ENCODE data around the gene CFAP46. TPM values are rescaled to one million over a fixed set of nuclear protein-coding genes. Genes with fewer than 3 reads are reported as not detected.

CFAP46 gene
- total and polyA plus RNA-seq, 2 experiments from 2014 or later: 3.1 to 5.4 TPM

DNA sequence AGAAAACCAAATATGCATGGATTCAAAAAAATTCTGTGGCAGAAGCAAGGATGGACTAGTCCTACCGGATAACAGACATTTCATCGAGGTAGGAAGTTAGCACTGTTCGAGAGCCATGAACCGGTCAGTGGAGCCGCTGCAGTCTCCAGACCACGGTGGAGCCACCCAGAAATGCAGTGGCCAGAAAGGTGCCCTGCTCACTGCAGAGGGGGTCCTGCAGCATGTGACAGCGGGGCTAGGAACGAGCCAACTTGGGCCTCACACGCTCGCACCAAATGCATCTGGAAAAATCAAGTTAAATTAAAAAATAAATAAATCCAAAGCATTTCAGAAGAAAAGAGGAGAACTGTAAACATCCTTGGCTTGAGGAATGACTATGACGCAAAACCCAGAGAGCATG lies 13.1 kb upstream of the CFAP46 start:
- H3K79me2 ChIP-seq (replicated peaks; ENCODE audit: insufficient read depth): no peaks in the 10 kb centered on the region
- no peaks in the 10 kb centered on the region for H3F3A ChIP-seq (replicated peaks; ENCODE audit: low read depth)
- no peaks in the 10 kb centered on the region for H3K9me2 ChIP-seq (ENCODE audit: insufficient read depth)
- no peak overlapping the region for H3K4me2 ChIP-seq
- Mint-ChIP-seq H3K4me3 (no peak overlapping the region), H3K27me3 (ENCODE audit: insufficient read depth, low read depth, poor library complexity) (peaks cover 7% of the 10 kb centered on the region), H3K4me1 (no peaks in the 10 kb centered on the region), H3K27ac (no peak overlapping the region), H3K9me3 (no peaks in the 10 kb centered on the region), H3K36me3 (ENCODE audit: low read depth) (no peaks in the 10 kb centered on the region)
- H4K20me1 ChIP-seq (replicated peaks; ENCODE audit: insufficient read depth): no peaks in the 10 kb centered on the region
- no peaks in the 10 kb centered on the region for H3K4me1 ChIP-seq (ENCODE audit: insufficient read depth)
- H2AFZ ChIP-seq: no peak overlapping the region
- no peaks in the 10 kb centered on the region for H3K27me3 ChIP-seq (ENCODE audit: insufficient read depth)
- TF ChIP-seq JUNB (IDR thresholded peaks at IDR 0.05; ENCODE audit: unreplicated experiment): no peak
- TF ChIP-seq EZH2phosphoT487 (IDR thresholded peaks at IDR 0.05; ENCODE audit: unreplicated experiment): no peak
- no peak for TF ChIP-seq NANOG (IDR thresholded peaks at IDR 0.05; ENCODE audit: borderline replicate concordance)
- TF ChIP-seq EZH2 (IDR thresholded peaks at IDR 0.05; ENCODE audit: low read depth, unreplicated experiment): no peak
- no peak for TF ChIP-seq POLR2AphosphoS5 (IDR thresholded peaks at IDR 0.05; ENCODE audit: low read depth)
- TF ChIP-seq, protein P1, sequence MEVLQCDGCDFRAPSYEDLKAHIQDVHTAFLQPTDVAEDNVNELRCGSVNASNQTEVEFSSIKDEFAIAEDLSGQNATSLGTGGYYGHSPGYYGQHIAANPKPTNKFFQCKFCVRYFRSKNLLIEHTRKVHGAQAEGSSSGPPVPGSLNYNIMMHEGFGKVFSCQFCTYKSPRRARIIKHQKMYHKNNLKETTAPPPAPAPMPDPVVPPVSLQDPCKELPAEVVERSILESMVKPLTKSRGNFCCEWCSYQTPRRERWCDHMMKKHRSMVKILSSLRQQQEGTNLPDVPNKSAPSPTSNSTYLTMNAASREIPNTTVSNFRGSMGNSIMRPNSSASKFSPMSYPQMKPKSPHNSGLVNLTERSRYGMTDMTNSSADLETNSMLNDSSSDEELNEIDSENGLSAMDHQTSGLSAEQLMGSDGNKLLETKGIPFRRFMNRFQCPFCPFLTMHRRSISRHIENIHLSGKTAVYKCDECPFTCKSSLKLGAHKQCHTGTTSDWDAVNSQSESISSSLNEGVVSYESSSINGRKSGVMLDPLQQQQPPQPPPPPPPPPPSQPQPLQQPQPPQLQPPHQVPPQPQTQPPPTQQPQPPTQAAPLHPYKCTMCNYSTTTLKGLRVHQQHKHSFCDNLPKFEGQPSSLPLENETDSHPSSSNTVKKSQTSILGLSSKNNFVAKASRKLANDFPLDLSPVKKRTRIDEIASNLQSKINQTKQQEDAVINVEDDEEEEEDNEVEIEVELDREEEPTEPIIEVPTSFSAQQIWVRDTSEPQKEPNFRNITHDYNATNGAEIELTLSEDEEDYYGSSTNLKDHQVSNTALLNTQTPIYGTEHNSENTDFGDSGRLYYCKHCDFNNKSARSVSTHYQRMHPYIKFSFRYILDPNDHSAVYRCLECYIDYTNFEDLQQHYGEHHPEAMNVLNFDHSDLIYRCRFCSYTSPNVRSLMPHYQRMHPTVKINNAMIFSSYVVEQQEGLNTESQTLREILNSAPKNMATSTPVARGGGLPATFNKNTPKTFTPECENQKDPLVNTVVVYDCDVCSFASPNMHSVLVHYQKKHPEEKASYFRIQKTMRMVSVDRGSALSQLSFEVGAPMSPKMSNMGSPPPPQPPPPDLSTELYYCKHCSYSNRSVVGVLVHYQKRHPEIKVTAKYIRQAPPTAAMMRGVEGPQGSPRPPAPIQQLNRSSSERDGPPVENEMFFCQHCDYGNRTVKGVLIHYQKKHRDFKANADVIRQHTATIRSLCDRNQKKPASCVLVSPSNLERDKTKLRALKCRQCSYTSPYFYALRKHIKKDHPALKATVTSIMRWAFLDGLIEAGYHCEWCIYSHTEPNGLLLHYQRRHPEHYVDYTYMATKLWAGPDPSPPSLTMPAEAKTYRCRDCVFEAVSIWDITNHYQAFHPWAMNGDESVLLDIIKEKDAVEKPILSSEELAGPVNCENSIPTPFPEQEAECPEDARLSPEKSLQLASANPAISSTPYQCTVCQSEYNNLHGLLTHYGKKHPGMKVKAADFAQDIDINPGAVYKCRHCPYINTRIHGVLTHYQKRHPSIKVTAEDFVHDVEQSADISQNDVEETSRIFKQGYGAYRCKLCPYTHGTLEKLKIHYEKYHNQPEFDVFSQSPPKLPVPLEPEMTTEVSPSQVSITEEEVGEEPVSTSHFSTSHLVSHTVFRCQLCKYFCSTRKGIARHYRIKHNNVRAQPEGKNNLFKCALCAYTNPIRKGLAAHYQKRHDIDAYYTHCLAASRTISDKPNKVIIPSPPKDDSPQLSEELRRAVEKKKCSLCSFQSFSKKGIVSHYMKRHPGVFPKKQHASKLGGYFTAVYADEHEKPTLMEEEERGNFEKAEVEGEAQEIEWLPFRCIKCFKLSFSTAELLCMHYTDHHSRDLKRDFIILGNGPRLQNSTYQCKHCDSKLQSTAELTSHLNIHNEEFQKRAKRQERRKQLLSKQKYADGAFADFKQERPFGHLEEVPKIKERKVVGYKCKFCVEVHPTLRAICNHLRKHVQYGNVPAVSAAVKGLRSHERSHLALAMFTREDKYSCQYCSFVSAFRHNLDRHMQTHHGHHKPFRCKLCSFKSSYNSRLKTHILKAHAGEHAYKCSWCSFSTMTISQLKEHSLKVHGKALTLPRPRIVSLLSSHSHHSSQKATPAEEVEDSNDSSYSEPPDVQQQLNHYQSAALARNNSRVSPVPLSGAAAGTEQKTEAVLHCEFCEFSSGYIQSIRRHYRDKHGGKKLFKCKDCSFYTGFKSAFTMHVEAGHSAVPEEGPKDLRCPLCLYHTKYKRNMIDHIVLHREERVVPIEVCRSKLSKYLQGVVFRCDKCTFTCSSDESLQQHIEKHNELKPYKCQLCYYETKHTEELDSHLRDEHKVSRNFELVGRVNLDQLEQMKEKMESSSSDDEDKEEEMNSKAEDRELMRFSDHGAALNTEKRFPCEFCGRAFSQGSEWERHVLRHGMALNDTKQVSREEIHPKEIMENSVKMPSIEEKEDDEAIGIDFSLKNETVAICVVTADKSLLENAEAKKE (CRISPR knock-in tag; IDR thresholded peaks at IDR 0.05): no peak
- no peak for TF ChIP-seq STAT1 (IDR thresholded peaks at IDR 0.05; ENCODE audit: unreplicated experiment)
- TF ChIP-seq CREB1 (CRISPR knock-in tag; IDR thresholded peaks at IDR 0.05; ENCODE audit: low read depth): no peak
- no peak for TF ChIP-seq ZNF114 (CRISPR knock-in tag; IDR thresholded peaks at IDR 0.05)
- TF ChIP-seq, protein P2, sequence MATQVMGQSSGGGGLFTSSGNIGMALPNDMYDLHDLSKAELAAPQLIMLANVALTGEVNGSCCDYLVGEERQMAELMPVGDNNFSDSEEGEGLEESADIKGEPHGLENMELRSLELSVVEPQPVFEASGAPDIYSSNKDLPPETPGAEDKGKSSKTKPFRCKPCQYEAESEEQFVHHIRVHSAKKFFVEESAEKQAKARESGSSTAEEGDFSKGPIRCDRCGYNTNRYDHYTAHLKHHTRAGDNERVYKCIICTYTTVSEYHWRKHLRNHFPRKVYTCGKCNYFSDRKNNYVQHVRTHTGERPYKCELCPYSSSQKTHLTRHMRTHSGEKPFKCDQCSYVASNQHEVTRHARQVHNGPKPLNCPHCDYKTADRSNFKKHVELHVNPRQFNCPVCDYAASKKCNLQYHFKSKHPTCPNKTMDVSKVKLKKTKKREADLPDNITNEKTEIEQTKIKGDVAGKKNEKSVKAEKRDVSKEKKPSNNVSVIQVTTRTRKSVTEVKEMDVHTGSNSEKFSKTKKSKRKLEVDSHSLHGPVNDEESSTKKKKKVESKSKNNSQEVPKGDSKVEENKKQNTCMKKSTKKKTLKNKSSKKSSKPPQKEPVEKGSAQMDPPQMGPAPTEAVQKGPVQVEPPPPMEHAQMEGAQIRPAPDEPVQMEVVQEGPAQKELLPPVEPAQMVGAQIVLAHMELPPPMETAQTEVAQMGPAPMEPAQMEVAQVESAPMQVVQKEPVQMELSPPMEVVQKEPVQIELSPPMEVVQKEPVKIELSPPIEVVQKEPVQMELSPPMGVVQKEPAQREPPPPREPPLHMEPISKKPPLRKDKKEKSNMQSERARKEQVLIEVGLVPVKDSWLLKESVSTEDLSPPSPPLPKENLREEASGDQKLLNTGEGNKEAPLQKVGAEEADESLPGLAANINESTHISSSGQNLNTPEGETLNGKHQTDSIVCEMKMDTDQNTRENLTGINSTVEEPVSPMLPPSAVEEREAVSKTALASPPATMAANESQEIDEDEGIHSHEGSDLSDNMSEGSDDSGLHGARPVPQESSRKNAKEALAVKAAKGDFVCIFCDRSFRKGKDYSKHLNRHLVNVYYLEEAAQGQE (IDR thresholded peaks at IDR 0.05; ENCODE audit: unreplicated experiment): no peak
- TF ChIP-seq ZNF331 (CRISPR knock-in tag; IDR thresholded peaks at IDR 0.05; ENCODE audit: low read depth): no peak
- no peak for TF ChIP-seq CTCF (conservative IDR thresholded peaks at IDR 0.05; ENCODE audit: low read depth in 2 of 2)
- TF ChIP-seq, protein P3, sequence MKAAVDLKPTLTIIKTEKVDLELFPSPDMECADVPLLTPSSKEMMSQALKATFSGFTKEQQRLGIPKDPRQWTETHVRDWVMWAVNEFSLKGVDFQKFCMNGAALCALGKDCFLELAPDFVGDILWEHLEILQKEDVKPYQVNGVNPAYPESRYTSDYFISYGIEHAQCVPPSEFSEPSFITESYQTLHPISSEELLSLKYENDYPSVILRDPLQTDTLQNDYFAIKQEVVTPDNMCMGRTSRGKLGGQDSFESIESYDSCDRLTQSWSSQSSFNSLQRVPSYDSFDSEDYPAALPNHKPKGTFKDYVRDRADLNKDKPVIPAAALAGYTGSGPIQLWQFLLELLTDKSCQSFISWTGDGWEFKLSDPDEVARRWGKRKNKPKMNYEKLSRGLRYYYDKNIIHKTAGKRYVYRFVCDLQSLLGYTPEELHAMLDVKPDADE (IDR thresholded peaks at IDR 0.05): no peak
- DNase-seq (ENCODE audit: low spot score) (no peak), ATAC-seq (no peak)
- H3K27ac ChIP-seq (ENCODE audit: low read depth): no peak overlapping the region
- no peaks in the 10 kb centered on the region for H3K36me3 ChIP-seq (ENCODE audit: insufficient read depth)
- no peak overlapping the region for H3K4me3 ChIP-seq
